ENCODE data around the gene PRKN.

DNA sequence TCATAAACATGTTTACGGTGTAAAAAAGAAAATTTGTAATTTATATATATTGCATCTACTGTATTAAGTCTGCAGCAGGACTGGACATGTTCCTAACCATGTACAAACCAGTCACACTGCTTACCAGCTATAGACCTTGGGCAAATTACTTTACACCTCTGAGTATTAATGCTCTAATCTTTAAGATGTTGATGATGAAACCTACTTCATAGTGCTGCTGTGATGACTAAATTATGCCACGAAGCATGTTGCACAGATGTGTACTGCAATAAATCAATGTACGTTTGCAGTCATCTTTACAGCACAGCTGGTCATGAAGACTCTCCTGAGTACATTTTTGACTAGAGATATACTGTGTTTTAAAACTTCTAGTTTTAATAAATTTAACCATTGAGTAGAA is 42.6 kb downstream of the PRKN start:
- TF ChIP-seq CTCF (conservative IDR thresholded peaks at IDR 0.05; ENCODE audit: low read depth, low read length) = no peak
- no peak for TF ChIP-seq EZH2 (IDR thresholded peaks at IDR 0.05; ENCODE audit: borderline replicate concordance, low read depth, low read length, poor library complexity, severe bottlenecking)

Data from A673 (cell line).